ENCODE measurements around the gene RAB18. TPM values are rescaled to one million over a fixed set of nuclear protein-coding genes. Genes with fewer than 3 reads are reported as not detected.

The RAB18 gene
- total RNA-seq, 1 donor from 2014 or later: 112 TPM

DNA sequence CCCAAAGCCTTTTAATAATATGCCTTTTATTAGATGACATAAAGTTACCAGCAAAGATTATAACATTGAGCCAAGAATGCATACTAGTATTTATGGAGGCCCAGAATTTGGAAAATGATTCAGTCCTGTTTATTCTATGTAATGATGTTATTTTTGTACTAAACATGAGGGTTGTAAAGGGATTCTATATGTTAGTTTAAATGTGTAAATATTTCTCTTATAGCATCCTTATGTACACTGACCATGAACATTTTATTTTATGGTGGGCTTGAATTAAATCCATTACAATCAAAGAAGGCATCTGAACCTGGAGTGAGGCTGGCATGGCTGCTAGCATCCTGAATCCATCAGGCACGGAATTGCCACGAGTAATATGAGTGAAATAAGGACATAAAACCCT lies 80.2 kb downstream of the RAB18 start:
- H3K9me3 Mint-ChIP-seq (ENCODE audit: unreplicated experiment): no peaks in the 10 kb centered on the region
- no peak overlapping the region for H3K4me3 Mint-ChIP-seq (ENCODE audit: unreplicated experiment)
- no peak for TF ChIP-seq CTCF (IDR thresholded peaks at IDR 0.05; ENCODE audit: unreplicated experiment)
- H3K36me3 Mint-ChIP-seq (ENCODE audit: low read depth, unreplicated experiment): no peaks in the 10 kb centered on the region
- H3K4me1 Mint-ChIP-seq (ENCODE audit: unreplicated experiment): no peaks in the 10 kb centered on the region
- H3K27me3 Mint-ChIP-seq (ENCODE audit: unreplicated experiment): no peaks in the 10 kb centered on the region
- no peak for DNase-seq (ENCODE audit: low spot score)
- H3K27ac Mint-ChIP-seq (ENCODE audit: unreplicated experiment): no peak overlapping the region

Other genes starting within 250 kb of the RAB18 start
- gene MKX, start 241.5 kb downstream of the RAB18 start, total RNA-seq (ENCODE audit: unreplicated experiment): 0.80 TPM

Measured in endothelial cell (in vitro differentiated cells).